LoVo (cell line): Measurements from ENCODE around the gene CELSR1.

Experiments
- DNase-seq: peaks from one replicate; pipeline ENCODE4 v3.0.0-alpha.2; 2016; ENCODE audit warnings: low spot score

CELSR1 gene

DNA sequence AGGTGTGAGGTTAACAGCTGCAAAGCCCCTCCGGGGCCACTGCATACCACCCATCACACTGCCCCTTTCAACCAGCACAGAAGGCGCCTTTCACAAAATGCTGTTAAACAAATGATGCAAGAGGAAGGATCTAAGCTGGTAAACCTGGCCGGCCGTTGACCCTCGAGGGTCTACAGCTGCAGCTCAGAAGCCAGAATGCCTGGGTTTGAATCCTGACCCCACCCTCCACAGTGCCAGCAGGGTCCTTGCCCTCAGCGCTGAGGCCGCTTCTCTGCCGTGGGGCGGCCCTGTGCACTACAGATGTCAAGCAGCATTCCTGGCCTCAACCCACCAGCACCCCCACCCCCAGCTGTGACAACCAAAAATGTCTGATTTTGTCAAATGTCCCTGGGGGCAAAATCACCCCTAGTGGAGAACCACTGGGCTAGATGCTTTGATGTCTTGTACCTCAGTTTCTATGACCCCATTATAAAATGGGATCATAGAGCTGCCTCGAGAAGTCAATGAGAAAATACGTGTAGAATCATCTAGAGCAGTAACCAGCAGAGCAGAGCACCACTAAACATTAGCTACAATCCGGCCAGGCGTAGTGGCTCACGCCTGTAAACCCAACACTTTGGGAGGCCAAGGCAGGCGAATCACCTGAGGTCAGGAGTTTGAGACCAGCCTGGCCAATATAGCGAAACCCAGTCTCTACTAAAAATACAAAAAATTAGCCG lies 77.9 kb downstream of the CELSR1 start:
- DNase-seq = no peak

DNA sequence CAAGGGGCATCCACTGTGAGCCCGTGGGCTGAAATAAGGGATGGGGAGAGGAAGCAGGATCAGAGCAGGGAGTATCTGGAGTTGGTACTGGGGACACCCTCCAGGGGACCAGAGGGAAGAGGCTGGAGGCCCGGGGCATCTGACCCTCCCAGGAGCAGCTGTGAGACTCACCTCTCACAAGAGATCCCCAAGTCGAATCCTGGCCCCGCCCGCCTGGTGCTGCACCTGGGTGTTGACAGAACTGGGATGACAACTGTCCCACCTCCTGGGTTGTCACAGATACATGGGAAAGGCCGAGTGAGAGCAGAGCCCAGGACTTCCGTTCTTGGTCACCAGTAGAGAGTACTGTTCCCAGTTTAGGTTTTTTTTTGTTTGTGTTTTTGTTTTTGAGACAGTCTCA lies 78.9 kb downstream of the CELSR1 start:
- DNase-seq = no peak

DNA sequence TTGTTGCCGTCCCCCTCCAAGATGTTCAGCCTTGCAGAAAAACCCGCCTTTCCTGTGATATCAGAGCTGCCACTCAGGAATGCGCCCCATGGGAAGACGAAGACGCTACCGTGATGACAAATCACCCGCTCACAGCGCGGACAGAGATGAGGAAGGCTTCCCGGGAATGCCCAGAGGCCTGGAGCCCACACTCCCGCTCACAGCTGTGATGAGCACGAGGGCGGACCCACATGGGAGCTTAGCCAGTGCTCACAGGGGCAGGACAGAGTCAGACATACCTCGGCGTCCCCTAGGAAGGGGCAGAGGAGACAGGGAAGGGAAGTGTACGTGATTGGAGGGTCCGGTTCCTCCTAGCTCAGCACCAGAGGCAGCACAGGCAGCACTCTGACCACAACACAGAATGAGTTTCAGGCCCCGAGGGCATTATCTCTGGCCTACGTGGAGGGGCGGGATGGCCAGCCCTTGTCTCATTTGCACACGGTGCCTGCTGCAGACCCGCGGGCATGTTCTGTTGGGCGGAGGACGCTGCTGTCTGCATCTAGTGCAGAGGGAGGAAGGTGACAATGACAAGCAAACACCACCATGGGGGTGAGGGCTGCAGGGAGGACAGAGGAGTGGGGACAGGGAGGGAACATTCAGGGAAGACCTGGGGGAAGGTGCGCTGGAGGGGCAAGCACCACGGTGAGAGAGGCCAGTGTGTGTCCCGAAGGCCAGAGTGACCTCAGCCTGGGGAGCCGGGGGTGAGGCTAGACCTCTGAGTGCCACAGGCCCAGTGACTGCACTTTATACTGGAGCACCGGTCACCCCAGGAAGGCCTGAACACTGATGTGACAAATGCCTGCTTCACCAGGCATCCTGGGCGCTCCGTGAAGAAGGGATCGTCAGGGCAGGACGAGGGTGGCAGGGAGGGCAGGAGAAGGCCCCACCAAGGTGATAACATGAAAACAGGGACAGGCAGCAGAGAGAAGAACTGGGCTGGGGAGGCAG lies 79.6 kb downstream of the CELSR1 start:
- no peak for DNase-seq

DNA sequence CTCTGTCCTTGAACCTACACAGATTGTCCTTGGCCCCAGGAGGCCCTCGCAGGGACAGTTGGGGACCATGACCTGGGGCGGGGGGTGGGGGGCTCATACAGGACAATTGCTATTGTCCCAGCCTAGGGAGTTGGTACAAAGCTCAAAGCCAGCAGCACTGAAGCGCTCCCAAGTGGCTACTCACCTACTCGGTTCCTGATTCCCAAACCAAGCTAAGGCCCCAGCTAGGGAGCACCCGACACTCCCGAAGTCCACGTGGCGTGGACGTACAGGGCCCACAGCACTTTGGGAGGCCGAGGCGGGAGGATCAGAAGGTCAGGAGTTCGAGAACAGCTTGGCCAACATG lies 80.6 kb downstream of the CELSR1 start:
- DNase-seq = no peak

DNA sequence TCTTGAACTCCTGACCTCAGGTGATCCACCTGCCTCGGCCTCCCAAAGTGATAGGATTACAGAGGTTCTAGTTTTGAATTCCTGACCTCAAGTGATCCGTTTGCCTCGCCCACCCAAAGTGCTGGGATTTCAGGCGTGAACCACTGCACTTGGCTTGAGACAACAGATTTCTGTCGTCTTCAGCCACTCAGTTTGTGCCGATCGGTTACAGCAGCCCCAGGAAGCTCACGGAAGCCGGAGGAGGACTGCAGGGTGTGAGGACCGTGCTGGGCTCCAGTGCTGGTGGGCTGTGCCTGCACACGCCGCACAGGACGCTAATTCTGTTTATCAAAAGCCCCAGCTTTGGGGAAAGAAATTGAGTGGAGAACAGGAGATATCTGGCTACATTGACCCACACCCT lies 82.0 kb downstream of the CELSR1 start:
- DNase-seq = no peak

DNA sequence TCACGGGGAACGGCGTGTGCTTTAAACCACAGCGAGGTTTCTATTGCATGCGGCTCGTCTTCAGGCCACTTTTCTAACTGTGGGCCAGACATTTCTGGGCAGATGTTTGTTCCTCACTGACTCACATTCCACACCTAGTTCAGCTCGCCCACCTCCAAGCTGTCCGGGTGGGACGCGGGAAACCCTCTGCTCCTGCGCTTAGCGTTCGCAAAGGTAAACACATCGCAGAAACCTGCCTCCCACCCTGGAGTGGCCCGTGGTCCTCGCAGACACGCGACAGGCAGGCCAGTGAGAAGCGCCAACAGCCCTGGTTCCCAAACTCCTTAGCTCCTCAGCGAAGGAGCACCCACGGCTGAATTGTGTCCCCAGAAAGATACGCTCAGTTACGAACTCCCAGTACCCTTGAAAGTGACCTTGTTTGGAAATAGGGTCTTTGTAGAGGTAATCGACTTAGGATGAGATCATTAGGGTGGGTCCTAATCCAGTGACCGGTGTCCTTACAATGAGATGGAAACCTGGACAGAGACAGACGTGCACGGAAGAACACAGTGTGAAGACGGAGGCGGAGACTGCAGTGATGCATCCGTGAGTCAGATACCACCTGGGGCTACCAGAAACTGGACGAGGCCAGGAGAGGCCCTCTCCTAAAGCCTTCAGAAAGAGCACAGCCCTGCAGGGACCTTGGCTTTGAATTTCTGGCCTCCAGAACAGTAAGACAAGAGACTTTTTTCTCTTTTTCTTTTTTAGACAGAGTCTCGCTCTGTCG lies 82.7 kb downstream of the CELSR1 start:
- peak; percentile 2 for DNase-seq

DNA sequence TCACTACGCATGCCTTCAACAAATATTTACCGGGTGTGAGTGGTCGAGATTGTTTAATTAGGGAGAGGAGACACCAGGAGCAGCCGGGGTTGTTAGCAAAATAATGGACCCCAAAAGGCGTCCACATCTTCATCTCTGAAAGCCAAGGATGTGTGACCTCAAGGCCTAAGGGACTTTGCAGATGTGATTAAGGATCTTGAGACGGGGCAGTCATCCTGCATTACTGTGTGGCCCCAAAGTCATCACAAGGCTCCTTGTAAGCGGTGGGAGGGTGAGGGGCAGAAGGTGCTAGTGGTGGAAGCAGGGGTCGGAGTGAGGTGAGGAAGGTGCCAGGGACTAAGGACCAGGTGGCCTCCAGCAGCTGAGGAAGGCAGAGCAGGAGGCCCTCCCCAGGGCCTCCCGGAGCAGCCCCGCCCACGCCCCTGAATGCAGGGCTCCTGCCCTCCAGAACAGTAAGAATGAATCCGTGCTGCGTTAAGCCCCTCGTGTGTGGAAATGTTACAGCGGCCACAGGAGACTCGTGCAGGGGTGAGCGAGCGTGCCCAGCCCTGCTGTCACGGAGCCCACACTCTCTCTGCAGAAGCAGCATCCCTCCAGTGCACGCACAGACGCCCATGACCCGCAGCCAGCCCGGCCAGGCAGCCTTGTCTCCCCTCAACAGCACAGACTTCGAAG lies 83.5 kb downstream of the CELSR1 start:
- no peak for DNase-seq

DNA sequence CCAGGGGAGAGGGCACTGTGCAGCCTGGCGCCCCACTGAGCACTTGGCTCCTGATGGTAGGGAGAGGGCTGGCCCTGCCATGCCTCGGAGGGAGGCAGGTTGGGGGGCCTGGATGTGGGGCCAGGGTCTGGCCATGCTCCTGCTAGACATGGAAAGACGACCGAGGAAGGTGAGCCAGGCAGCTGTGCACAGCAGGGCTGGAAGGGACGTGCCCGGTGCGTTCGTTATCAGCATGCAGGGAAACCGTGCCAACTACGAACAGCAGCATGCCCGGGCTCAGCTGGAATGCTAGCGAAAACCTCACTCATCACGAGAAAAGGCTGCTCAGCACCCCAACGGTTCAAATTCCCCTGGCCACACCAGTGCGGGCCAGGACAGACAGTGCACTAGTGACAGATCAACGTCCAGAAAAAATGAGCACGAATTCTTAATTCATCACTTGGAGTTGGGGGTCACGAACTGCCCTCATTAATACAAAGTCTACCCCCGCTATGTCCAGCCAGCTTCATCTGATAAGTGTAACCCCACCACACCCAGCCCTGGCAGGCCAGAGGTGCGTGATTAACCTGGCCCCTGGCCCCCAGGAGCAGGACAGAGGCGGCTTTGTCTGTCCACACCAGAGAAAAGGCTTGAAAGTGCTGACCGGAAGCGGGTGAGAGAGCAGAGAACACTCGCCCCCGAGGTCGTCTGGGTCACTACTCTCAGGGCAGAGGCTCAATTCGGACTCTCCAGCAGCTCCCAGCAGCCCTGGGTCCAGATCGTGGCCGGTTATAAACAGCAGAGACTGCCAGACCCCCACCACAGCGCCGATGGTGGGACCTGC lies 84.2 kb downstream of the CELSR1 start:
- DNase-seq = no peak

DNA sequence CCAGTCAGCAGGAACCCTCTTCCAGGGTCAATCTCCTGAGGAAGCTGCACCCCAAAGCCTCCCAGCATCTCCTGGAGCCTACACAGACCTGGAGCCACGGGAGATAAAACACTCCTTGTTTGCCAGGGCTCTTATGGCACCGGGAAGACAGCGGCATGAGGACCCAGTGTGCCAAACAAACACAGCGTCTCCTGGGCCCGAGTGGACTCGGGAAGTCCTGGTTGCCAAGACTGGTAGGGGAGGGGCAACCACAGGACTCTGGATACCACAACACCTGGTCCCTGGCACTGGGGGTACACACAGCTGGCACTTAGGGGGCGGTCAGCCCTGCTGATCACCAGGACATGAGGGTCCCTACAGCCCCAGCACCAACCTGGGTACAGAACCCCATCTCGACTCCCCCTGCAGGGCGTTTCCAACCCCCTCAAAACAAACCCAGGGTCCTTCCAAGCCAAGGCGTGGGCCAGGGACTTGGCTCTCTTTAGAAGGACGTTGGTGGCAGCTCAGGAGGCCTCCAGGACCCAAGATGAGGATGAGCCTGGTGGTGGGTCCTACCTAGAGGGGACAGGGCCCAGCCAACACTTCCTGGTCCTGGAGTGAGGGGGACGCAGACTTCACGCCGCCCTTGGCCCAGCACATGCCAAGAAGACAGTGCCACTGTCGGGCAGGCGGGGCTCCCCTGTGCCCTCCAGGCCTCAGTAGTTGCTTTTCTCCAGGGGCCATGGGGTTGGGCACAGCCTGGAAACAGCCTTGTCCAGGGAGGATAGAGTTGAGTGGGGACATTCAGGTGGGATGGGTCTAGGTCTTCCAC lies 85.0 kb downstream of the CELSR1 start:
- DNase-seq = no peak

DNA sequence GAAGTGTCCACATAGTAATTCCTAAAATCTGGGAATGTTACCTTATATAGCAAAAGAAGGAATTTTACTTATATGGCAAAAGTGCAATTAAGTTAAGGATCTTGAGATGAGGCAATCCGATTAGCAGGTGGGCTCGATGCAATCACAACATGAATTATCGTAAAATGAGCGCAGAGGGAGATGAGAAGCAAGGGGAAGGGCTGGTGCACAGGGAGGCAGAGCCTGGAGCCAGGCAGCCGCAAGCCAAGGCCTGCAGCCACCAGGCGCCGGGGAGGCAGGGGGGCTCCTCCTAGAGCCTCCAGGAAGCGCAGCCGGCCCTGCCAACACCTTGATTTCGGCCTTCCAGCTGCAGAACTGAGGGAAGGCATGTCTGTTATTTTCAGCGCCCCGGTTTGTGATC lies 85.7 kb downstream of the CELSR1 start:
- no peak for DNase-seq

DNA sequence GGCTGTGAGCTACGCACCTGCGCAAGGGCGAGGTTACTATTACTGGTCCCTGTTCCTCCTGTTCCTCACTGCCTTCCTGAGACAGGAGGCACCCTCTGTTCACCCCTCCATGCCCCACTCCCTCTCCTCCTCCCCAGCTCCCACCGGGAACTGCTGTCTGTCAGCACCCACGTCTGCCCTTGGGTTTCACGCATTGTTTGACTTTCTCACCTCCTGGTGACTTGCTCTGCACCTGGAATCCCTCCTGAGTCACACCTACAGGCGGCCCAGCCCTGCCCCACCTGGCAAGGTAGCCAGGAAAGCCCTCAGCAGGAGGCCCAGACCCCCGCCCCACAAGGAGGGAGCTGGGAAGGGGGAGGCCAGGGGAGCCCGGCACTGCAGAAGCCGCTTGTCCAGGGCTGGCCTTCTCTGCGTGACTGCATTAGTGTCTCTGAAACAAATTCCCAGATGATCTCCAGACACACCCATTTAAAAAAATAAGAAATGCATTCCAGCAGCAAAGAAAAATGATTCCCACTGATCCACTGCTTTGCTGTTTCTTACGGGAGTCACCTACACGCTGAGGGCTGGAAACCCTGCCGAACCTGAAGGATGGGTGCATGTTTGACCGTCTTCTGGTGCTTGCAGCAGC lies 86.4 kb downstream of the CELSR1 start:
- DNase-seq = no peak

DNA sequence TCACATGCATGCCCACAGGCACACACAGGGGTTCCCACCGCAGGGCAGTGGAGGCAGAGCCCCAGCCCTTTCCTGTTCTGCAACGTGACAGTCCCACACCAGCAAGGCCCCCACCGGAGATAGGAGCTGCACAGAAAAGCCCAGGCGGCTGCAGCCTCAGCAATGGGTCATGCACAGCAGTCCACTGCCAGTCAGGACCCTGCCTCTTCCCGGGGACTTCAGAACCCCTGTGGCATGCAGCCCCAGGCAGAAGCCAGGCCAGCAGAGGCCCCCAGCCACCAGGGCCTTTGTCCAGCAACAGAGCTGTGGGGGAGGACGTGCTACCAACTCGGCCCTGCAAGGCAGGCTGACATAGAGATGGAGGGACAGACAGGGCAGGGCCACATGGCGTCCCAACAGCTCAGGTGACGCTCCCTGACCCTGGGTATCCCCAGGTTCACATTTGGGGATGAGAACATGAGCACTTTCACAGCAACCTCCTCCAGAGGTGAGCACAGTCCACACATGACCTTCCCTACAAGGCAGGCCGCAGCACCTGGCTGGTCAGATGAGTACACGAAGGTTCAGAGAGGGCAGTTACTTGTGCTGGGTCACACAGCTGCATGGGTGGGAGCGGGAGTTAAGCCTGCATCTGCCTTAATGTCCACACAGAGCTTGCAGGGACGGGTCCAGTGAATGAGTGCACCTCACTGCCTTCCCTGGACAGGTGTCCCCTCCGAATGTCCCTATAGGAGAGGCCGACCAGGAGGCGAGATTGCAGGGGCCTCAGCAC lies 87.3 kb downstream of the CELSR1 start:
- DNase-seq = no peak

DNA sequence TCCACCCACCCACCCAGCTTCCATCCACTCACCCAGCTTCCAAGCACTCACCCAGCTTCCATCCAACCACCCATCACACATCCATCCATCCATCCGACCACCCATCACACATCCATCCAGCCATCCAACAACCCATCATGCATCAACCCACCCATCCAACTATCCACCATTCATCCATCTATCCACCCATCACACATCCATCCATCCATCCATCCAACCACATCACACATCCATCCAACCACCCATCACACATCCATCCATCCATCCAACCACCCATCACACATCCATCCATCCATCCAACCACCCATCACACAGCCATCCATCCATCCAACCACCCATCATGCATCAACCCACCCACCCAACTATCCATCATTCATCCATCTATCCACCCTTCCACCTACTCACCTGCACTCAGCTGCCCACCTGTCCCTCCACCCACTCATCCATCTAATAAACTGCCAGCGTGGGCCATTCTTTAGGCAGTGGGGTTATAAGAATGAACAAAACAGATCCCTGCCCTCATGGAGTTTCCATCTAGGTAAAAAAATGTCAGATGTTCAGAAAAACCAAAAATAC lies 88.2 kb downstream of the CELSR1 start:
- DNase-seq = no peak

DNA sequence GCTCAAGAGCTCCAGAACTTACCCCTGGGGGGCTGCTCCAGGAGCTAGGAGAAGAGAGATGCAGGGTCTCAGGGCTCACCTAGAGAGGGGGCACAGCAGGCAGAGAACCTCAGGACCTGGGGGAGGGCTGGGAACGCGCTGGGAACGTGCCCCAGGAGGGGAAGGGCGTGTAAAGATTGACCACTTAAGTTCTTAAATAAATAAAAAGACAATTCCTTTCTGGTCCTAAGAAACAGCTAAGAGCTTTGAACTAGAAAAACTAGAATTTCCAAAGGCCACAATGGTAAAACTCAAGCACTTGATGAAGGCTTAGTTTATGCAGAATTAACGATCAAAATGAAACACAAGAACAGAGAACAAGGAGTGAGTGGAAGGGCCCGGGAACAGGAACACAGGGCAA lies 89.1 kb downstream of the CELSR1 start:
- DNase-seq = no peak

DNA sequence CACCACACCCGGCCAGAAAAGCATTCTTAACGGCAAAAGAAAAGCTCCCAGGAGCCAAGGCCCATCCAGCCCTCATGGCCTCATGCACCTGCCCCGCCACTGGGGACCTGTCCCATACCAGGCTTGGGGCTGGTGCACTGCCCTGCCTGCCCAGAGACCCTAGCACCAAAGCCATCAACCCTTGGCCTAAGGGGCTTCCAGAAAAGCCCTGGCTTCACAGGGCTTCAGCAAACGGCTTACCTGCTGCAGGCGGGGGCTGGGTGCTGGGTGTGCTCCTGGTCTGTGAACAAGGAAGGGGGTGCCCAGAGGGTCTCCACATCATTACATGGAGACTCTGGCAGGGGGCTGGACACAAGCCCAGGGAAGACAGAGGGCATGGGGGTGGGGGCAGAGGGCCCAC lies 89.5 kb downstream of the CELSR1 start:
- no peak for DNase-seq

DNA sequence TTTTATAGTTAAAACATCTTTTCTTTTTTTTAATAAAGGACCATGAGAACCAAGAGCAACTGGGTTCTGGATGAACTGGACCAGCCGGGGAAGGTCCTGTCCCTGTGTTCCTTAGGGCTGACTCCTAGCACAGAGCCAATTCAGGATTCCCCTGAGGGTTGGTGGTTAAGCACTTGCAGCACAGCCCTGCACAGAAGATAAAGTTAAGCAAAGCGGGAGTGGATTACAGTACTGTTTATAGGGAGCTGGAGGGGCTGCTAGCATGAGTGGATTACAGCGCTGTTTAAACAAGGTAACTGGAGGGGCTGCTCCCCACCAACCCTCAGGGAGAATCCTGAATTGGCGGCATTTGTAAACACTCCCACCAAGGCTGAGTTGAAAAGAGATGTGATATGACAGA lies 90.6 kb downstream of the CELSR1 start:
- DNase-seq = no peak

DNA sequence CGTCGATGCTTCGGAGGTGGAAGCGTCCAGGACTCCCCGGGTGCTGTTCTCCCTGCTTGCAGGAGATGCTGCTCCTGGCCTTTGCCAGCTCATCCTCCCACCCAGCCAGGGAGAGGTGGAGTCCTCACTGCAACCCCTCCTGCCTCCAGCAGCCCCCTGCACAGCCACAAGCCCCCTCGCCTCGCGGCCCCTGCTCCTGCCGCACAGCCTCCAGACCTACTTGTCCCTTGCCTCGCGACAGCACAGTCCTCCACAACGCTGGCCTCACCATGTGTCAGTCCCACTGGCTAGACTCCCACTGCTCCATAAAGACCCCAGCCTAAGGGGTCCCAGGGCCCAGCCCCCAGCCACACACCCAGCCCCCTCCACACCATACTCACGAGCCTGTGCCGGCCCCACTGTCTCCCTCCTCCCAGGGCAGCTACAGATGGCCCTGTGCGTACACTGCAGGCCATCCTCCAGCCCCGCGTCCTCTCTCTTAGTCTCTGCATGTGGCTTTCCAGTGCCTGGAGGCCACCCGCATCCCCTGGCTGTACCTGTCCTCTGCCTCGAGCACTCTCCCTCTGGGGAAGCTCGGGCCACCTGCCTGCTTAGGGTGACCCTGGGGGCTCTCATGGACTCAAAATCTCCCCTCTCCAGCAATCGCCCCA lies 91.5 kb downstream of the CELSR1 start:
- DNase-seq = no peak

DNA sequence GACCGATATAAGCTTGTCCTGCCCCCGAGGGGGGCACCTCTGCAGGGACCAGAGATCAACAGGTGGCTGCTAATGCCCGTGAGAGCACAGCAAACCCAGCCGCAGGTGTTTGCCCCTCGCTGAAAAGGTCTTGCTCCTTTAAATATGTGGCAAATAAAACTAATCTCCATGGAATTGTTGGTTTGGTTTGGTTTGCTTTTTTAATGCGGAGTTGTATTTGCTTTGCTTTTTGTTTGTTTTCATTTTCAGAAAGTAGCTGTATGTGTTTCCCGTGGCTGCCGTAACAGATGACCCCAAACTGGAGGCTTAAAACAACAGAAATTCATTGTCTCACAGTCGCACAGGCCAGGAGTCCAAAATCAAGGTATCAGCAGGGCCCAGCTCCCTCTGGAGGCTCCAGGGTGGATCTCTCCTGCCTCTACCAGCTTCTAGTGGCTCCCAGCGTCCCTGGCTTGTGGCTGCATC lies 93.0 kb downstream of the CELSR1 start:
- DNase-seq = no peak
